ENCODE data around the gene THUMPD3. TPM values are rescaled to one million over a fixed set of nuclear protein-coding genes. Genes with fewer than 3 reads are reported as not detected.
A peak's percentile ranks its signal among the peaks of the same experiment; 100 is the strongest.

The THUMPD3 gene
- total and polyA plus RNA-seq, 2 of the 13 experiments (the other 11 are each of a cell fraction or from before 2014, with no cell fraction given), result 31.2 to 44.1 TPM

DNA sequence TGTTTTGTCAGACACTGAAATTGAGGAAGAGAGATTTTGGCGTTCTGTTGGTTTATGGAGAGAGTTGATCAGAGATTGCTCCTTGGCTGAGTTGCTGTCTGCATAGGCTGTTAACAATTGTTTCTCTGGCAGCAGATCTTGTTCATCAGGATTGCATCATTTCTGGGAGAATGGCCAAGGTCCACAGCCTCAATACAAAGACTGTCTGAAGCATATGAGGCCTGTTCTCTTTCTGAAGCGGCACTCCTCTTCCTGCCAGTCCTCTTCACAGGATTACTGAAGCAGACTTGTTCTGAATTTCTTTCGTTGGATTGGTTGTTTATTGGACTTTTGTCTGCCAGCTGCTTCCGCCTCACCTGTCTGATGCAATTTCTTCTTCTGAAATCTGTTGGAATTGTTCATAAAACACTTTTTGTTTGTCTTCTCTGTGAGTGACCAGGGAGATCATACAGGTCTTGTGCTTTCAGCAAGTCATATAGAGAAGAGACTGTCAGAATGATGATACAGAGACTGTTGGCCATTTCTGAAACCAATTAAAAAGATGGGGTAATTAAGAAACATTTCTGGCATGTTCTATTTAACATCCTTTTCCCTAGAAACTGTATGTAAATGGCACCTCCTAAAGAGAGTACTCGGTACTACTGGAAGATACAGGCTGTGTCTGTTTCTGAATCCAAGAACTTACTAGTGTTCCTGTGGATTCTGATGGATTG is 60.0 kb downstream of the THUMPD3 start (continued):
- TF ChIP-seq SKI (IDR thresholded peaks at IDR 0.05; ENCODE audit: partially characterized antibody), result peak; percentile 71
- TF ChIP-seq ZNF335 (CRISPR knock-in tag; IDR thresholded peaks at IDR 0.05), result peak; percentile 69; the same call in 1 of the 2 replicates
- no peak for TF ChIP-seq LCORL (IDR thresholded peaks at IDR 0.05)
- peak; percentile 68; the same call in 1 of the 2 replicates for TF ChIP-seq LCORL (CRISPR knock-in tag; IDR thresholded peaks at IDR 0.05)
- peak; percentile 95 for TF ChIP-seq ELF3 (CRISPR knock-in tag; IDR thresholded peaks at IDR 0.05)
- TF ChIP-seq SPEN (CRISPR knock-in tag; IDR thresholded peaks at IDR 0.05; ENCODE audit: low read depth), result peak; percentile 89; the same call in 1 of the 2 replicates
- peak; percentile 79 for TF ChIP-seq RCOR2 (CRISPR knock-in tag; IDR thresholded peaks at IDR 0.05)
- peak; percentile 46; the same call in 1 of the 2 replicates for TF ChIP-seq FOXP1 (IDR thresholded peaks at IDR 0.05)
- TF ChIP-seq FOXP1 (CRISPR knock-in tag; IDR thresholded peaks at IDR 0.05), result peak; percentile 52; the same call in 1 of the 2 replicates
- peak; percentile 12 for TF ChIP-seq TBL1XR1 (IDR thresholded peaks at IDR 0.05; ENCODE audit: borderline replicate concordance, low read length, partially characterized antibody)
- TF ChIP-seq, protein P1, sequence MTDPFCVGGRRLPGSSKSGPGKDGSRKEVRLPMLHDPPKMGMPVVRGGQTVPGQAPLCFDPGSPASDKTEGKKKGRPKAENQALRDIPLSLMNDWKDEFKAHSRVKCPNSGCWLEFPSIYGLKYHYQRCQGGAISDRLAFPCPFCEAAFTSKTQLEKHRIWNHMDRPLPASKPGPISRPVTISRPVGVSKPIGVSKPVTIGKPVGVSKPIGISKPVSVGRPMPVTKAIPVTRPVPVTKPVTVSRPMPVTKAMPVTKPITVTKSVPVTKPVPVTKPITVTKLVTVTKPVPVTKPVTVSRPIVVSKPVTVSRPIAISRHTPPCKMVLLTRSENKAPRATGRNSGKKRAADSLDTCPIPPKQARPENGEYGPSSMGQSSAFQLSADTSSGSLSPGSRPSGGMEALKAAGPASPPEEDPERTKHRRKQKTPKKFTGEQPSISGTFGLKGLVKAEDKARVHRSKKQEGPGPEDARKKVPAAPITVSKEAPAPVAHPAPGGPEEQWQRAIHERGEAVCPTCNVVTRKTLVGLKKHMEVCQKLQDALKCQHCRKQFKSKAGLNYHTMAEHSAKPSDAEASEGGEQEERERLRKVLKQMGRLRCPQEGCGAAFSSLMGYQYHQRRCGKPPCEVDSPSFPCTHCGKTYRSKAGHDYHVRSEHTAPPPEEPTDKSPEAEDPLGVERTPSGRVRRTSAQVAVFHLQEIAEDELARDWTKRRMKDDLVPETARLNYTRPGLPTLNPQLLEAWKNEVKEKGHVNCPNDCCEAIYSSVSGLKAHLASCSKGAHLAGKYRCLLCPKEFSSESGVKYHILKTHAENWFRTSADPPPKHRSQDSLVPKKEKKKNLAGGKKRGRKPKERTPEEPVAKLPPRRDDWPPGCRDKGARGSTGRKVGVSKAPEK (CRISPR knock-in tag; IDR thresholded peaks at IDR 0.05; ENCODE audit: borderline replicate concordance), result no peak
- TF ChIP-seq, protein P2, sequence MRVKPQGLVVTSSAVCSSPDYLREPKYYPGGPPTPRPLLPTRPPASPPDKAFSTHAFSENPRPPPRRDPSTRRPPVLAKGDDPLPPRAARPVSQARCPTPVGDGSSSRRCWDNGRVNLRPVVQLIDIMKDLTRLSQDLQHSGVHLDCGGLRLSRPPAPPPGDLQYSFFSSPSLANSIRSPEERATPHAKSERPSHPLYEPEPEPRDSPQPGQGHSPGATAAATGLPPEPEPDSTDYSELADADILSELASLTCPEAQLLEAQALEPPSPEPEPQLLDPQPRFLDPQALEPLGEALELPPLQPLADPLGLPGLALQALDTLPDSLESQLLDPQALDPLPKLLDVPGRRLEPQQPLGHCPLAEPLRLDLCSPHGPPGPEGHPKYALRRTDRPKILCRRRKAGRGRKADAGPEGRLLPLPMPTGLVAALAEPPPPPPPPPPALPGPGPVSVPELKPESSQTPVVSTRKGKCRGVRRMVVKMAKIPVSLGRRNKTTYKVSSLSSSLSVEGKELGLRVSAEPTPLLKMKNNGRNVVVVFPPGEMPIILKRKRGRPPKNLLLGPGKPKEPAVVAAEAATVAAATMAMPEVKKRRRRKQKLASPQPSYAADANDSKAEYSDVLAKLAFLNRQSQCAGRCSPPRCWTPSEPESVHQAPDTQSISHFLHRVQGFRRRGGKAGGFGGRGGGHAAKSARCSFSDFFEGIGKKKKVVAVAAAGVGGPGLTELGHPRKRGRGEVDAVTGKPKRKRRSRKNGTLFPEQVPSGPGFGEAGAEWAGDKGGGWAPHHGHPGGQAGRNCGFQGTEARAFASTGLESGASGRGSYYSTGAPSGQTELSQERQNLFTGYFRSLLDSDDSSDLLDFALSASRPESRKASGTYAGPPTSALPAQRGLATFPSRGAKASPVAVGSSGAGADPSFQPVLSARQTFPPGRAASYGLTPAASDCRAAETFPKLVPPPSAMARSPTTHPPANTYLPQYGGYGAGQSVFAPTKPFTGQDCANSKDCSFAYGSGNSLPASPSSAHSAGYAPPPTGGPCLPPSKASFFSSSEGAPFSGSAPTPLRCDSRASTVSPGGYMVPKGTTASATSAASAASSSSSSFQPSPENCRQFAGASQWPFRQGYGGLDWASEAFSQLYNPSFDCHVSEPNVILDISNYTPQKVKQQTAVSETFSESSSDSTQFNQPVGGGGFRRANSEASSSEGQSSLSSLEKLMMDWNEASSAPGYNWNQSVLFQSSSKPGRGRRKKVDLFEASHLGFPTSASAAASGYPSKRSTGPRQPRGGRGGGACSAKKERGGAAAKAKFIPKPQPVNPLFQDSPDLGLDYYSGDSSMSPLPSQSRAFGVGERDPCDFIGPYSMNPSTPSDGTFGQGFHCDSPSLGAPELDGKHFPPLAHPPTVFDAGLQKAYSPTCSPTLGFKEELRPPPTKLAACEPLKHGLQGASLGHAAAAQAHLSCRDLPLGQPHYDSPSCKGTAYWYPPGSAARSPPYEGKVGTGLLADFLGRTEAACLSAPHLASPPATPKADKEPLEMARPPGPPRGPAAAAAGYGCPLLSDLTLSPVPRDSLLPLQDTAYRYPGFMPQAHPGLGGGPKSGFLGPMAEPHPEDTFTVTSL (CRISPR knock-in tag; IDR thresholded peaks at IDR 0.05; ENCODE audit: borderline replicate concordance), result peak; percentile 89; the same call in 1 of the 2 replicates
- TF ChIP-seq, protein P3, sequence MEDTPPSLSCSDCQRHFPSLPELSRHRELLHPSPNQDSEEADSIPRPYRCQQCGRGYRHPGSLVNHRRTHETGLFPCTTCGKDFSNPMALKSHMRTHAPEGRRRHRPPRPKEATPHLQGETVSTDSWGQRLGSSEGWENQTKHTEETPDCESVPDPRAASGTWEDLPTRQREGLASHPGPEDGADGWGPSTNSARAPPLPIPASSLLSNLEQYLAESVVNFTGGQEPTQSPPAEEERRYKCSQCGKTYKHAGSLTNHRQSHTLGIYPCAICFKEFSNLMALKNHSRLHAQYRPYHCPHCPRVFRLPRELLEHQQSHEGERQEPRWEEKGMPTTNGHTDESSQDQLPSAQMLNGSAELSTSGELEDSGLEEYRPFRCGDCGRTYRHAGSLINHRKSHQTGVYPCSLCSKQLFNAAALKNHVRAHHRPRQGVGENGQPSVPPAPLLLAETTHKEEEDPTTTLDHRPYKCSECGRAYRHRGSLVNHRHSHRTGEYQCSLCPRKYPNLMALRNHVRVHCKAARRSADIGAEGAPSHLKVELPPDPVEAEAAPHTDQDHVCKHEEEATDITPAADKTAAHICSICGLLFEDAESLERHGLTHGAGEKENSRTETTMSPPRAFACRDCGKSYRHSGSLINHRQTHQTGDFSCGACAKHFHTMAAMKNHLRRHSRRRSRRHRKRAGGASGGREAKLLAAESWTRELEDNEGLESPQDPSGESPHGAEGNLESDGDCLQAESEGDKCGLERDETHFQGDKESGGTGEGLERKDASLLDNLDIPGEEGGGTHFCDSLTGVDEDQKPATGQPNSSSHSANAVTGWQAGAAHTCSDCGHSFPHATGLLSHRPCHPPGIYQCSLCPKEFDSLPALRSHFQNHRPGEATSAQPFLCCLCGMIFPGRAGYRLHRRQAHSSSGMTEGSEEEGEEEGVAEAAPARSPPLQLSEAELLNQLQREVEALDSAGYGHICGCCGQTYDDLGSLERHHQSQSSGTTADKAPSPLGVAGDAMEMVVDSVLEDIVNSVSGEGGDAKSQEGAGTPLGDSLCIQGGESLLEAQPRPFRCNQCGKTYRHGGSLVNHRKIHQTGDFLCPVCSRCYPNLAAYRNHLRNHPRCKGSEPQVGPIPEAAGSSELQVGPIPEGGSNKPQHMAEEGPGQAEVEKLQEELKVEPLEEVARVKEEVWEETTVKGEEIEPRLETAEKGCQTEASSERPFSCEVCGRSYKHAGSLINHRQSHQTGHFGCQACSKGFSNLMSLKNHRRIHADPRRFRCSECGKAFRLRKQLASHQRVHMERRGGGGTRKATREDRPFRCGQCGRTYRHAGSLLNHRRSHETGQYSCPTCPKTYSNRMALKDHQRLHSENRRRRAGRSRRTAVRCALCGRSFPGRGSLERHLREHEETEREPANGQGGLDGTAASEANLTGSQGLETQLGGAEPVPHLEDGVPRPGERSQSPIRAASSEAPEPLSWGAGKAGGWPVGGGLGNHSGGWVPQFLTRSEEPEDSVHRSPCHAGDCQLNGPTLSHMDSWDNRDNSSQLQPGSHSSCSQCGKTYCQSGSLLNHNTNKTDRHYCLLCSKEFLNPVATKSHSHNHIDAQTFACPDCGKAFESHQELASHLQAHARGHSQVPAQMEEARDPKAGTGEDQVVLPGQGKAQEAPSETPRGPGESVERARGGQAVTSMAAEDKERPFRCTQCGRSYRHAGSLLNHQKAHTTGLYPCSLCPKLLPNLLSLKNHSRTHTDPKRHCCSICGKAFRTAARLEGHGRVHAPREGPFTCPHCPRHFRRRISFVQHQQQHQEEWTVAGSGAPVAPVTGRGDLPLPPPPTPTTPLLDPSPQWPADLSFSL (CRISPR knock-in tag; IDR thresholded peaks at IDR 0.05), result no peak
- TF ChIP-seq RXRB (CRISPR knock-in tag; IDR thresholded peaks at IDR 0.05; ENCODE audit: borderline replicate concordance), result peak; percentile 83

All from HepG2 (cell line).